Femur (tissue), 1 donor: ENCODE data around the gene RNF144A.

Experiments
- DNase-seq: peaks from one replicate; pipeline ENCODE4 v3.0.0-alpha.2; 2017

The RNF144A gene

DNA sequence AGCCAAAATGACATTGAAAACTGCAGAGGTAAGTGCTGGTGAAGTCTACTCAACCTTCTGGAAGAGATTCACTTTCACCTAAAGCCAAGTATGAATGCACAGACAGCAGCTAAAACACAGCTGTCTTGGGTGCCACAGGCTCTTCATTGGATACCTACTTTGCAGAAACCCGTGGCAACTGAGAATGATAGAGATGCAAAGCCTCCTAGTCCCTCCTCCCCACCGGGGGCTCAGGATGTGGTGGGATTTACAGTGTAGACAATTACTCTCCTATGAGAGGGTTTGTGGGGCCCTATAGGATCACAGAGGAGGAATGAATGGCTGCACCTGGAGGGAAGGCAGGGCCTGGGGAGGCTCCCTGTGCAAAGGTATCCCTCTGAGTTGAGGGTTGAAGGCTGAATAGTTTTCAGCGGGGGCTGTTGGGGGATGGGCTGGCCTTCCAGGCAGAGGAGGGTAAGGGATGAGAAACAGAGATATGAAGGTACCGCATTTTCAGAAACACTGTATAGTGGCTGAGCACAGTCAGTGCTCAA is 131.6 kb downstream of the RNF144A start:
- DNase-seq, result no peak

DNA sequence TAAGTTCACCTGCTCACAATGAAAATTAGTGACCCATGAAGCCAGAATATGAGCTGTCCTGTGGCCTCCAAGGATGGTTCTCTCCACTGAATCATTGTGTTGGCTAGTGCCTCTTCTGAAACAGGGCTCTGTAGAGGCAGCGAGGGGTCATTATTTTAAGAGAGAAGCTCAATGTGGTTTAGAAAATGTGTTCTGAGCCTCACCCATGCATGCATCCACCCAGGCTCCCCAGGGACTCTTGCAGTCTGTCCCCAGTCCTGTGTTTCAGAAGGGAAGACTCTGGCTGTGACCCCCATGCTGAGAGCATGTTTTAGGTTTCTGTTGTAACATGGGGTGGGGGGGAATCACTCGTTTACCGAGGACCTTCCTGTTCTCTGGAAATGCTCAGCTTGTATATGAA is 135.2 kb downstream of the RNF144A start:
- no peak for DNase-seq

DNA sequence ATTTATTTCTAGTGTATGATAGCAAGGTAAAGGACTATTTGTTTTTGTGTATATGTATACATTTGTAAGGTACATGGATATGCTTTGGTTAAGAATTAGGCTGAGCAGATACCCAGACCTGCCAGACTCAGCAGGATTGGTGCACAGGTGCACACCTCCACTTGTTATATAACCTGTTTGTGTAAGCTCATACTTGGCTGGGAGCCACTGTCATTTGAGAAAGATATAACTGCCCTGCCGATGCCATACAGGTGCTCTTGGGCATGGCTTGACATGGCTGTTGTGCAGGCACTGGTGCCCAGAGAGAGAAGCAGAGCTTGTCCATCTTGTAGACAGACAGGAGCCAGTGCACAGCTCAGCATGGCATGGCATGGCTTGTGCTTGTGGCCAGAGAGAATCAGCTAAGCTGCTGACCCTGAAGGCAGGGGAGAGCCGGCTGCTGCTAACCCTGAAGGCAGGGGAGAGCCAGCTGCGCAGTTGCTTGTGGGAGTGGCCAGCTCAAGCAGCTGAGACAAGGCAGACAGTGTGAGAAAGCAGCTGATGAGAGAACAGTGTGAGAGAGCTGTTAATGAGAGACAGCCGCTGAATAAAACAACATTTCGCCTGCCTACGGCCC is 136.5 kb downstream of the RNF144A start:
- DNase-seq, result peak; percentile 57

DNA sequence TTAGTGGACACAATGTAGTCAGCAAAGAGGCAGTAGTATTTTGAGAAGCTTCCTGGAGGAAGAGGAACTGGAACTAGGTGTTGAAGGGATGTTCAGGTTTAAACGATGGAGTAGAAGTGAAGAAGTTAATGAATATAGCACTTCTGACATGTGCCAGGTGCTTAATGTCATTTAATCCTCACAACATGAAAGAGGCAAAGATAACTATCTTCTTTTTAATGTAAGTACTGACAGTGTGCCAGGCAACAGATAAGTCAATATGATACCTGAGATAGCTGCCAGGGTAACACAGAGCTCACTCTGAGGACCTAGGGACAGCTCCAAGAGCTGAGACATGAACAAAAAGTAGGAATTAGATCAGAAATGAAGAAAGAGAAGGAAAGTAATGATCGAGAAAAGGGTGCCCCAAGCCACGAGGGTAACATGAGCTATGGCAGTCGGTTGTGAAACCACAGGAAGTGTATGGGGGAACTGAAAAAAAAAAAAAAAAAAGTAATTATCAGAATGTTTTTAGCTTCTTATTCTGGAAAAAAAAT is 140.7 kb downstream of the RNF144A start:
- no peak for DNase-seq

DNA sequence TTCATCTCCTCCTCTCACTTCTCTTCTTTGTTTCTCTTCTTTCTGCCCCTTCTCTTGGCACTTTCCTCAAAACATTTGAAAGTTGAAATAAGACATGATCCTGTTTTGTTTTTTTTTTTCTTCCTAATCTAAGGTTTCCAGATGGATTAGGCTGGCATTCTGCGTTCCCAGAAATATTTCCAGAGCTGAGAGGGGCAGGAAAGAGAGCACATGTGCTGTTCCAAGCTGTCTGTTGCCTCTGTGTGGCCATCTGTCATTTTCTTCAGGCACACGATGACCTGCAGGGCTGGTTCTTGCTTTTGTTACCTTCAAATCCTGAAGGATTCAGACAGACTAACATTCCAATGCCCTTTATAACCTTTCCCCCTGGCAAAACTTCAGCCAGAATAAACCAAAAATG is 142.9 kb downstream of the RNF144A start:
- no peak for DNase-seq

DNA sequence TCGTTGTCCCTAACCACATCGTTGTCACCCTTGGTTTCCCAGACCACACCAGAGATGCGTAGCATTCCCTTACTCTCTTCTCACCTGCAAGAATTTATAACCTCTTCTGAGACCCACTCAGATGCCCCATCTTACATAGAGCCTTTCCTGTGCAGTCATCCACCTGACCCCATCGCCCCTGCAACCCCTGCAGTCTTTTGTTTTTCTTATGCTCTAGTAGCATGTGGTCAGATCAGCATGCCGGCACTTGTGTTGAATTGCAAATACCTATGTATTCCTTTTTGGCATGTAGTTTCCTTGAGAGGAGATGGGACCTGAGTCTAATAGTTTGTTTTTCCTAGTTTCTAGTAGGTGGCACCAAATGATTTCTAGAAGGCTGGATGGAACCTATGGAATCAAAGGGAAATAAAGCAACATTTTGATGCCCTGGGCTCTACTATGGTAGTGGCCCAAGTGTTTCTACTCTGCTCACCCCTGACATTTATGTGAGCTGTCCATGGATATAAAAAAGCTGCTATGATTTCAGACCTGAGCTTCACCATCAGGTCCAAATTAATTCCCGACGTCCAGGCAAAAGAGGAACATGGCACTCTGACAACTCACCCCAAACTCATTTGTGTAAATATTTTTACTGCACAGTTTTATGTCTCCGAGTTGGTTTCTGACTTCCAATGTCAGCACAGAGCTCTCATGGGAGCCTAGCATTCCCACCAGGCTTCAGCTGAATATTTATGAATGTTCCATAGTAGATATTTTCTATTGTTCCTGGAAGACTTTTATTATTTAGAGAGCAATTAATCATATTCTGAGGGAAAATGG is 143.6 kb downstream of the RNF144A start:
- no peak for DNase-seq

DNA sequence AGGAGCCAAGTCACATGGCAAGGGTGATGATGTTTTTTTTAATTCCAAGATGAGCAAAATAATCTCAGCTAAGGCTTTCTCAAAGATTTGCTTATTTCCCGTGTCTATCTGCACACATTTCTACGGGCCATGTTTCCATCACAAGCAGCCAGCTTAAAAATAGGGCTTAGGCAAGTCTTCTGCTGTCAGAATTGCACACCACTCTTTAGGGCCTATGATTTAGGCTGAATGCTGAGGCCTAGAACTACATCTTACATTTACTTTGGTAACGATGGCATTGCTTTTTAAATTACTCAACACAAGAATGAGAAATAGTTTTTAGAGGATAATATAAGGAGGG is 144.2 kb downstream of the RNF144A start:
- no peak for DNase-seq

DNA sequence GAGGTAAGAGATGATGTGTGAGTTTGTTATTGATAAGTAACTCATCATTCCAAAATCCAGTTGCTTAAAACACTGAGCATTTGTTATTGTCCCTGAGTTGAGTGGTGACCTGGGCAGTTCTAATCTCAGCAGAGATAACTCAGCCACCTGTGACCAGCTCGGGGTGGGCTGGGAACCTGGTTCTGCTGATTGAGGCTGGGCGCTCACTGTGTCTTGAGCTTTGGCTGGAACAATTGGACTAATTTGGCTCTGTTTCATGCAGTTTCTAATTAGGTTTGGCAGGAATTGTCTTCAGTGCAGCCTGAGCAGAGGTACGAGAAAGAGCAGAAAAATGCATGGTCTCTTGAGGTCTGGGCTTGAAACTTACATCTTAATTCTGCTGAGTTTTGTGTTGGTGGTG is 144.7 kb downstream of the RNF144A start:
- DNase-seq, result no peak

DNA sequence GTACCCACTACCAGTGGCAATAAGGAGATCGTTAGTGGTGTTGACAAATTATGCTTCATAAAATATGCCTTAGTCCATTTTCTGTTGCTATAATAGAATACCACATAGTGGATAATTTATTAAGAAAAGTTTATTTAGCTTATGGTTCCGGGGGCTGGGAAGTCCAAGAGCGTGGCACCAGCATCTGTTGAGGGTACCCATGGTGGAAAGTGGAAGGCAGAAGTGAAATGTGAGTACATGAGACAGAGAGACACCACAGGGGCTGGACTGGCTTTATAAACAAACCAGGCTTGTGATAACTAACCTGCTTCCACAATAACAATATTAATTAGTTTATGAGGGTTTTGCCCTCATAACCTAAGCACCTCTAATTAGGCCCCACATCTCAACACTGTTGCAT is 146.6 kb downstream of the RNF144A start:
- DNase-seq, result no peak

DNA sequence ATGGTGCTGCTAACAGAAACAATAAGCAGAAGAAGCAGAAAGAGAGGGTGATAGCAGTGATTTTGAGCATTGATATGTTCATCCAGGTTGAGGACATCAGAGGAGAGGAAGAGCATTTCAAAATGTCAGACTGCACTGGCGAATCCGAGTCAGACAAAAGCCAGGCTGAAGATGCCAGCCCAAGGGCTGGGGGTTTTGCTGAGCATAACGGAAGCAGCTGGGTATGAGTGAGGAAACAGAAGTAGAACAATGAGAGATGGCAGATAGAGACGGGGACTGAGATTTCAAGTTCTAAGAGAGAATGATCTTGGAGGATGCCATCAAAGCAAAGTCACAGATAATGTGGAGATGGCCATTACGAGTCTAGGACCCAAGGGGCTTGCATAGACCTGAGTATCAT is 151.2 kb downstream of the RNF144A start:
- no peak for DNase-seq

DNA sequence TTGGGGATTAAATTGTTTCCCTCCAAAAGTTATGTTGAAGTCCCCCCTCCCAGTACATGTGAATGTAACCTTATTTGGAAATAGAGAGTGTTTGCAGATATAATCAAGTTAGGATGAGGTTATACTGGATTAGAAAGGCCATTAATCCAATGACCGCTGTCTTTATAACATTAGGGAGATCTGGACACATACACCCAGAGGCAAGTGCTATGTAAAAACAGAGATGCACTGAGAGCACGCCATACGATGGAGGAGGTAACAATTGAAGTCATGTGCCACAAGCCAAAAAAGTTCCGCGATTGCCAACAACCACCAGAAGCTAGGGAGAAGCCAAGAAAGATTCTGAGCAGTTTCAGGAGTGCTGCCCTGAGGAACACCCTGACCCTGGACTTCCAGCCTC is 153.3 kb downstream of the RNF144A start:
- DNase-seq, result no peak

DNA sequence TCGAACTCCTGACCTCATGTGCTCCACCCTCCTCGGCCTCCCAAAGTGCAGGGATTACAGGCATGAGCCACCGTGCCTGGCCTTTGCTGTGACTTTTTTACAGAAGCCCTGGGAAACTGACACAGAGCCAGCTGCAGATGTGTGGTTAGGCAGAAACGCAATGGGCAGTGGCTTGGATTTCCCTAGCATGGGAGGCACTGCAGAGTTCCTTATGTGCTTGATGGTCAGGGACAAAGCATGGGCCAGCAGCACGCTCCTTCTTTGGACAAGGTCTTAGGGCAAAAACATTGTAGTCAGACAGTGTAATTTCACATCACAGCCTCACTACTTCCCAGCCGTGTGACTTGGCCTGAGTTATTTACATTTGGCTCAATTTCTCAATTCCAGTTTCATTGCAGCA is 153.9 kb downstream of the RNF144A start:
- DNase-seq, result no peak

DNA sequence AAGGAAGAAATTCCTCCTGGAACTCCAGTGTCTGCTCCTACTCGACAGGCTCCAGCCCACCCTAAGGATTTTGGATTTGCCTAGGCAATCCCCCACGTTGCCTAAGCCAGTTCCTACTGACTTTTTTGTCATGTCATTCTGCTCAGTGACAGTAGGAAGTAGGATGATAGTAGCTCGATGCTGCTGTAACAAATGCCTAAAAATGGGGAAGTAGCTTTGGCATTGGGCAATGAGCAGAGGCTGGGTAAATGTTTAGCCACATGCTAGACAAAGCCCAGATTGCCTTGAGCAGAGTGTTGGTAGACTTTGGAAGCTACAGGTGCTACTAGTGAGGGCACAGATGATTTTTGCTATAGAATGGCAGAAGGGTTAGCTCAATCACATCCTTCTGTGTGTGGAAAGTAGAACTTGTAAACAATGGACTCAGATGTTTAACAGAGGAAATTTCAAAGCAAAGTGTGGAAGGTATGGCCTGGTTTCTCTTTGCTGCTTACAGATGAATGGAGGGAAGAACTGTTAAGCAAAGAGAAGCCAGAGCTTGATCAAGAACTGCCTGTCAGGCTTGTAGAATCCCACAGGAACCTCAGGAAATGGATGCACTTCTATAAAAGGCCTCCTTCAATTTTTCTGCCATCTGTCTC is 154.8 kb downstream of the RNF144A start:
- DNase-seq, result no peak

DNA sequence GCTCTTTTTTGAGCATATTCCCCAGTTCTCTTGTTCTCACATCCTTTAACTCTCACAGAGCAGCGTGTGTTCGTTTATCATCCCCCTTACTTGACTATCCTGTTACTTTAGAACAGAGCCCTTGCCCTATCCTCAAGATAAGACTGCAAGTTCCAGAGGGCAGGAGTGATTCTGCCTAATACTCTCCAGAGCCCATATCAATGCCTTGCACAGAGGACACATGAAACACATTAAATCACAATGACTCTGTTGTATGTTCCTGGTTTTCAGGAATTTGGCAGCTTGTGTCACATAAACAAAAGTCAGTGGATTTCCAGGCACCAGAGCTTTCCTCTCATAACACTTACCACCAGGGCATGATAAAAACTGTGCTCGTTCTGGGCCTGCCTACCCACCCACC is 156.7 kb downstream of the RNF144A start:
- no peak for DNase-seq

DNA sequence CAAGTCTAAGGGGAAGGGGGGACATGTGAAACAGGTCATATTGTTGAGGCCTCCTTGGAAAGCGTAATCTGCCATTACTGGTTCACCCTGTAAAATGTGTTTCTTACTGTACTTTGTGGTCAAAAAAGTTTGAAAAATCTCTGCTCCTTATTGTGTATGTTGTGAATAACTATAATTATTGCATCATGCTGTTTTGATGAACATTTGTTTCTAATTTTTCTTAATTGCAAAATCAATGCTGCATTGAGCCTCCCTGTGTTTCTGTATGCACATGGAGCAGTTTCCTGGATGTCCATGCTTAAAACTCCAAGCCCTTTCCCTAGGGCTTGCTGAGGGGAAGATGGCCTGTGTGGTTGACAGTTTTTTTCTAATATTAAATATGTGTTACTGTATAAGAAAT is 158.6 kb downstream of the RNF144A start:
- DNase-seq, result no peak

DNA sequence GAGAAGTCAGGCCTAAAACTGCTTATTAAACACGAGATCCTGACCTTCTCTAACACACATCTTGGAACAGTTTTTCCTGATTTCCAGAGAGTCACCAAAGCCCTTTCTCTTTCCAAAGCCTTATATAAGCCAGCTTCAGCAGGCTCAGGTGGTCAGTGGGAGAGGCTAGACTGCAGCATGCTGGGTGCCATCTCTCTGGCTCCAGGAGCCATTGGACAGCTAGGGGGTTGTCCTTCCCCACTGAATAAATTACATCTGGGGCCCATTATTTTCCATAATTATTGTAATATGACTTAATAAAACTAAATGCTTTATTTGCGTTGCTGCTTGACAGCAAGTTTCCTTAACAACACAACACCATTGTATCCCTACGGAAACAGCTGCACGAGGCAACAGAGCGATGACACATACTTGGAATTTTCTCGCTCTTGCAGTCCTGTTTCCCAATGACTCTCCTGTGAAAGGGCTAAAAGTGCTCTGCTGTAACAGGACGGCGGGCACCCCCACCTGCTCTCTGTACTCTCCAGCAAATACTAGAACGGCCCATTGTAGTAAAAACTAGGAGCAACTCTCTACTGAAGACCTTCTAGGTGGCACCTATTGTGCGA is 160.6 kb downstream of the RNF144A start:
- DNase-seq, result peak; percentile 61

DNA sequence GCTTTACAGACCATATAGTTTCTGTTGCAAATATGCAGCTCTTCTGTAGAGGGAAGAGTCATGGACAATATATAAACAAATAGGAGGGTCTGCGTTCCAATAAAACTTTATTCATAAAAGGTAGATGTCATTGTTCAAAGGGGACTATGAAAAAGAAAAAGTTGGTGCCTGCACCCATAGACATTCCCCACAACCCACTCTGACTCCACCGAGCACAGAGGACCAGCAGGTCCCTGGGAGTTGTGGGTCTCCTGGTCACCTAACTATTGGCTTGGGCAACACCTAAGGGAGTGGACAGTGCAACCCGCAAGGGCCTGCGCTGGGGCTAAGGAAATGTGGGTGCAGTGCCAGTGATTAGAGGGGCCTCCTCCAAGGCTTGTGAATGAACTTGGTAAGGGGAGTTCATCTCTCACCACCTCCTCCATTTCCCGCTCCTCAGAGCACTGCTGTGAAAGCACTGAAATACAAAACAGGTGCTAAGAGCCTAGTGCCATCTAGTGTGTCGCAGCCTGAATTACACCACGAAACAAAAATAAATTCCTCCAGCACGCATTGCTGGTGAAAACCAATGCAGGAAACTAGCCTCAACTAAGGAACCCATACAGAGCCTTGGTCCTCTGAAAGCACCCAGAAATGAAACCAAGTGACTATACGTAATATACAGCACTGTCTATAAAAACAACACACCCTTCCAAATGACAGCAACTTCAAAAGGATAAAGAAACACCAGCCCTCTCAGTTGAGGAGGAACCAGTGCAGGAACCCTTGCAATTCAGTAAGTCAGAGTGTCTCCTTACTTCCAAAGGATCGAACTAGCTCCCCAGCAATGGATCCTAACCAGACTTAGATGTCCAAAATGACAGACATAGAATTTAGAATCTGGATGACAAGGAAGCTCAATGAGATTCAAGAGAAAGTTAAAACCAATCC is 166.6 kb downstream of the RNF144A start:
- no peak for DNase-seq

DNA sequence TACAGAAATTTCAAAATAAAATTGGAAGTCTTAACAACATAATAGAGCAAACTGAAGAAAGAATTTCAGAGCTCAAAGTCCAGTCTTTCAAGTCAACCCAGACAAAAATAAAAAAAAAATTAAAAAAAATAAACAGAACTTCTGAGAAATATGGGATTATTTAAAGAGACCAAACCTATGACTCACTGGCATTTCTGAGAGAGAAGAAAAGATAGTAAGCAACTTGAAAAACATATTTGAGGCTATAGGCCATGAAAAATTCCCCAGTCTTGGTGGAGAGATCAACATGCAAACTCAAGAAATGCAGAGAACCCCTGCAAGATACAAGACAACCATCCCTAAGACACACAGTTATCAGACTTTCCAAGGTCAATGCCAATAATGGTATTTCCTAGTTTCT is 167.4 kb downstream of the RNF144A start:
- no peak for DNase-seq

DNA sequence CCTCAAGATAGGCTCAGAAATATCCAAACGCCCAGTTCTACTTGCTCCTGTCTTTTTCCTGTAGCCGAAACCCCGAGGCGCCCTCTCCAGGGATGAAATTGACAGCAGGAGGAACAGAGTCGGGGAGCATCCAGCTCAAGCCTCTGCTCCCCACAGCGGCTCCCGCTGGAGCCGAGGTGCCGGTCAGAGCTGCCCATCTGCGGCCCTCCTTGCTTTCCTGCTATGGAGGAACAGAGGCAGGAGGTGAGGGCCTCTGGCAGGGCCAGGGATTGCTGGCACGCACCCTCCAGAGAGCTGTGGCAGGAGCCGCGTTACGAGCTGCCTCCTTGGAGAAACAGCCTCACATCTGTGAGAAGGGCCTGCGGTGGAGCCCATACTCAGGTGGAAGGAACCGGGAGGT is 172.1 kb downstream of the RNF144A start:
- no peak for DNase-seq

DNA sequence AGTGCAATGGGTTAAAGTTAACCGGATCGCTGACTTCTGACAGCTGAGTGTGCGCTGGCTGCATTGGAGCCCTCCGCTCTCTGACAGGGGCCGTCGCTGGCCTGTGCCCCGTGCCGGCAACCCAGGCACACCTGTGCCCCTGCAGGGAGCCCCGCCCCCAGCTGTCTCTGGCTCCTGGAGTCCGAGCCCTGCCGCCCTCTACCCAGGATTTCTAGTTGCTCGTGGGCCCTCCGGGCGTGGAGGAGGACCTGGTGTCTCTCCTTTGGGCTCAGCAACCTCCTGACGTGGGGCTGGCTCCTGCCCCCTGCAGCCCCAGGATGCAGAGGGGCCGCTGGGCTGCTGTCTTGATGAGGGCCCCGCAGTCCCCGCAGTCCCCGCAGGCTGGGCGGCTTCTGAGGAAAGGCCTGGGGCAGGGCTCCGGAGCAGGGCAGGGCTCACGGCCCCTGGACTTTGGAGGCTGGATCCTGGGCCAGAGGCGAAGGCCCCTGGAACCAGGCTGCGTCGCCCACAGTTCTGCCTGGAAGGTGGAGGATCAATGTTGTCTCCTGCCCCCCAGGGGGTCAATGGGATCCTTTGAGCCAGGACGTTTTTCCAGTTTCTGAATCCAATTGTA is 172.8 kb downstream of the RNF144A start:
- DNase-seq, result no peak

DNA sequence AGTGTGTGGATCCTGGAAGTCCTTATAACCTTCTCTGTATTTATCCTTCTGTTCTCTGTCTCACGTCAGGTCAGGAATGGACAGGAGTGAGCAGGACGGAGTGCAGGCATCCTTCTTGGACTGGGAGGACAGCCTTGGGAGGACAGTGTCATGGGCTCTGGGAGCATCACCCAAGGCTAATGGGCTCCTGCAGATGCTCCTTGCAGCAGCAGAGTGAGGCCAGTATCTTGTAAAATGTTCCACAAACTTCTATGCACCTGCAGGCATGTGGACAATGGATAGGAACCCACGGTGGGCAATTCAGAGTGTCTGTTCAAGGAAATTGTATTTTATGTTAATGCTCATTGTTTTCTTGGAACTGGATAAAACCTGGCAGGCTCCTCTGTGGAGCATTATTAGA is 176.2 kb downstream of the RNF144A start:
- no peak for DNase-seq
